Tongue (tissue), 2 donors: Measurements from ENCODE around the gene CEMP1. TPM values are rescaled to one million over a fixed set of nuclear protein-coding genes. Genes with fewer than 3 reads are reported as not detected.

Experiments
- DNase-seq: peaks from one replicate; pipeline ENCODE4 v3.0.0-alpha.2; 2015
- total RNA-seq: library from RNA; depleted of rRNA; stranded (reverse); fragments of >200 nt; gene quantifications from one replicate; pipeline ENCODE4 v1.2.3, GENCODE V29; 2014

The CEMP1 gene
- total RNA-seq, 1 donor from 2014 or later: 0.72 TPM

DNA sequence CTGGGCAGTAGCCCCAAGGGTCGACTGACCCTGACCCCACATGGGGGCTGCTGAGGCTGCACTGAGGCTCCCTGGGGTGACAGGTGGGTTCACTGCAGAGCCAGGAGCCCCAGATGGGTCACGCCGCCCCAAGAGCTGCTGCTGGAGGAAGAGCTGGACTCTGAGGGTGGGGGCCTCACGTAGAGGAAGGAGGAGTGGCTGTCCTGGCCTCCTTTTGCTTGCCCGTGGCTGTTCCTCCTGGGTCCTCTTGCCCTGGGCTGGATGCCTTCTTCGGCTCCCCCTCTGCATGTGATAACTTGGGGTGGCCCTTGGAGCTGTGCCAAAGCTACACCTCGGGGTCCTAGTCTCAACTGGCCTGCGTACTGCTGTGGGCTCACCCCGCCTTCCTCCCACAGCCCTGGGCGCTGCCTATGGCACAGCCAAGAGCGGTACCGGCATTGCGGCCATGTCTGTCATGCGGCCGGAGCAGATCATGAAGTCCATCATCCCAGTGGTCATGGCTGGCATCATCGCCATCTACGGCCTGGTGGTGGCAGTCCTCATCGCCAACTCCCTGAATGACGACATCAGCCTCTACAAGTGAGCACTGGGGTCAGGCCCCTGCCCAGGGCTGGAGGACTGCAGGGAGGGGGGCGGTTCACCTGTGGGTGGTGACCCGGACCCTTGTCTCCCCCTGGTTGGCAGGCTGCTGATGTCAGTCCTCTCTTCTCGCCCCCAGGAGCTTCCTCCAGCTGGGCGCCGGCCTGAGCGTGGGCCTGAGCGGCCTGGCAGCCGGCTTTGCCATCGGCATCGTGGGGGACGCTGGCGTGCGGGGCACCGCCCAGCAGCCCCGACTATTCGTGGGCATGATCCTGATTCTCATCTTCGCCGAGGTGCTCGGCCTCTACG is 12.1 kb downstream of the CEMP1 start:
- no peak for DNase-seq

DNA sequence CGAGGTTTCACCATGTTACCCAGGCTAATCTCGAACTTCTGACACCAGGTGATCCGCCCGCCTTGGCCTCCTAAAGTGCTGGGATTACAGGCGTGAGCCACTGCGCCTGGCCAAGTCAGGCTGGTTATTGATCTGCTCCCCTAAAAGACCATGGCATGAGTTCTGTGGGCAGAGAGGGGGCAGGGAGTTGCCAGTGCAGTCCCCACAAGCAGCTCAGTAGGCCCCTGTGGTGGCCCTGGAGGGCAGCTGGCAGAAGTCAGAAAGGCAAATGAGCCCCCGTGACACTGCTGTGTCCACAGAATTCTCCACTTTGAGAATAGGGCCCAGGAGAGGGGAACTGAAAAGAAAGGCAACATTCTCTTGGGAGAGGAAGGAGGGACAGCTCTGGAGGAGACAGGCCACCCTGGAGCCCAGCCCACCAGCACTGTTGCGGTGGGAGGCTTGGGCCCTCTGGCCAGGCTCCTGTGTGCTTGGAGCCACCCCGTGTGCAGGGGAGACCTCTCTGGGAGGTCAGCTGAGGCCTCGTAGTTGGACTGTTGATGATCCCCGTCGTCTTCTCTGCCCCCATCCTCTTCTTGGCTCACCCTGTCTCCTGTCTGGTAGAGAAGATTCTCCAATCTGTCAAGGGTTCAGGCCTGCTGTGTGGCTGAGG is 13.1 kb downstream of the CEMP1 start:
- no peak for DNase-seq

DNA sequence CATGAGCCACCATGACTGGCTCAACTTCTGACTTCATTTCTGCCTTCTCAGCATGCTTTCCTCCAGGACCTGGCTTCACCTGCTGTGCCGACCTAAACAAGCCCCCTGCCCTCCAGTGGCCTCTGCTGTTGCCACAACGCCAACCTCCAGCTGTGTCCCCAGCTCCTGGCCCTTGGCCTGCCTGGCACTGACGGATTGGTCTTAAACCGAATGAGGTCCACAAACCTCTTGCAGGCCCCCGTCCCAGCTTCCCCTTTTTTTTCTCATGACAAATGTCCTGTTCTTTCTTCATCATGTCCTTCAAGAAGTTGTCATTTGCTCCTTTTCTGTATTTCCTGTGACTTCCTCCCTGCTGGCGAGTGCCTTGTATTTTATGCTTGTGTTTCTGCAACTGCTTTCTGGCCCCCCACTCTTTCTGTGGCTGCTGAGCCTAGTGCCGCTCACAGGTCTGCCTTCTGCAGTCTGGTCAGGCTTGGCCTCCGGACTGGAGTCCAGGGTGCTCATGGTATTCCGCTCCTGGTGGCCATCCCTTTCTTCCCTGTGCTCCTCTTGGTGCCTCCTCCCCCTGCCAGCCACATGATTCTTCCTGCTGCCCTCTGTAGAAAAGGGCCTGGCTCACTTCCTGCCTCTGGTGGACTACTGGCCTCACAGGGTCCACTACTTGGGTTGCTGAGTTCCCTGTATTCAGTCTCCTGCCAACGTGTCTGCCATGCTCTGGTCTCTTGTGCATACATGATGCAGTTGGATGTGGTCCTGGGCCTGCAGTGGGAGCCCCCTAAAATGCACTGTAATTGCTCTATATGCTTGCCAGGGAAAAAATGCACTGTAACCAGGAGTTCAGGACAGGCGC is 14.6 kb downstream of the CEMP1 start:
- DNase-seq: no peak

DNA sequence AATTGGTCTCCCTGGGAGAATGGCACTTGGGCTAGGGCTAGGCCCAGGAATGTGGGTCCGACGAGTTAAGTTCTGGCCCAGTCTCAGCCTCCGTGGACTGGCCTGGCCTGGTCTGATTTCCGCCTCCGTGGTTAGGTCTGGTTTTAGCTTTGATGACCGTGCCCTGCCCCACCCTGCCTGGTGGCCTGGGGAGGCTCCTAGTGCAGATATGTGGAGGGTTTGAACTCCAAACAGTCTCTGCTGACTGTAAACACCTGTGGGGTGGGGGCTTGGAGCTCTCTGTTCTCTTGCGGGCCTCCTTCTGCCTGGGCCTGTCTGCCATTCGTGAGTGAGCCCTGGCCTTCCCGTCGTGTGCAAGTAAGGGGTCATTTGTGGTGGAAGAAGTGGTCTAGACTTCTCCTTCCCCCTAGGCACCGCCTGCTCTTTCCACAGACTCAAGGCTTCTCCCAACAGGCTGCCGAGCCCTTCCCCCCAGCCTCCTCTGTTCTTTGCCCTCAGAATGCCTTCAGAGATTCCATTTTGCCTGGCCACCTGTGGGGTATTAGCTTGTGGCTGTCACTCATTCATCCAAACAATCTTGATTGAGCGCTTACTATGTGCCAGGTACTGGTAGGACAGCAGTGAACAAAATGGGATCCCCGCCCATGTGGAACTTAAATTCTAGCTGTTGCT is 15.9 kb downstream of the CEMP1 start:
- DNase-seq: no peak

DNA sequence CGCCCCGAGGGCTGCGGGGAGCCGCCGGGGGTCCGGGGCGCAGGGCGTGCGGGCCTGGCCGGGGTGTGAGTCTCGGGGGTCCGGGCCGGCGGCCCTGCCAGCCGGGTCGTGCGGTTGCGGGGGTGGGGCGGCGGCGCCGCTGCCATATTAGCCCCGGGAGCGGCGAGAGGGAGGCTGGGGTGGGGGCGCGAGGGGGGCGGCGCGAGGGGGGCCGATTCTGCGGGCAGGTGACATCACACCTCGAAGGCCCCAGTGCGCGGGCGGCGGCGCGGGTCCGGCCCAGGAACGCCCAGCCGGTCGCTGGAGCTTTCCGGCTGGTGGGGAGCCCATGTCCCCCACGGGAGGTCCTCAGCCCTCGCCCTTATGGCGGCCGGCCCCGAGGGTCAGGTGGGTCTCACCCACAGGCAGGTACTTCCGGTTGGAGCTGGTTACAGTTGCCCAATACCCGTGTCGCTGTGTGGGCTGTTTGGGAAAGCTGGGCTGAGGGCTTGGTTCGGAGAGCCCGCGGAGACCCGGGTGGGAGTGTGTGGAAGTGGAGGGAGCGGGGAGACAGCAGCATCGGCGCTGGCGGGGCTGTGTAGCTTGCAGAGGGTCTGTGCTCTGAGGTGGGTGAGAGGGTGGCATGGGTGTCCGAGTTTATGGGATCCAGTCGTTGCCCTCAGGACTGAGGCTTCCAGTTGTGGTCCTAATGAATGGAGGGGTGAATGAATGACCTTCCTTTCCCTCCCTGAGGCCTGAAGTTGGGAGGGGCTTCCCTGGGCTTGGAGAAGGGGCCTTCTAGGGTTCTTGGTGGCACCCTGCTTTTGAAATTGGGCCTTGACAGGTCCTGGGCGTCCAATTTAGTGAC is 16.7 kb downstream of the CEMP1 start:
- DNase-seq: no peak

DNA sequence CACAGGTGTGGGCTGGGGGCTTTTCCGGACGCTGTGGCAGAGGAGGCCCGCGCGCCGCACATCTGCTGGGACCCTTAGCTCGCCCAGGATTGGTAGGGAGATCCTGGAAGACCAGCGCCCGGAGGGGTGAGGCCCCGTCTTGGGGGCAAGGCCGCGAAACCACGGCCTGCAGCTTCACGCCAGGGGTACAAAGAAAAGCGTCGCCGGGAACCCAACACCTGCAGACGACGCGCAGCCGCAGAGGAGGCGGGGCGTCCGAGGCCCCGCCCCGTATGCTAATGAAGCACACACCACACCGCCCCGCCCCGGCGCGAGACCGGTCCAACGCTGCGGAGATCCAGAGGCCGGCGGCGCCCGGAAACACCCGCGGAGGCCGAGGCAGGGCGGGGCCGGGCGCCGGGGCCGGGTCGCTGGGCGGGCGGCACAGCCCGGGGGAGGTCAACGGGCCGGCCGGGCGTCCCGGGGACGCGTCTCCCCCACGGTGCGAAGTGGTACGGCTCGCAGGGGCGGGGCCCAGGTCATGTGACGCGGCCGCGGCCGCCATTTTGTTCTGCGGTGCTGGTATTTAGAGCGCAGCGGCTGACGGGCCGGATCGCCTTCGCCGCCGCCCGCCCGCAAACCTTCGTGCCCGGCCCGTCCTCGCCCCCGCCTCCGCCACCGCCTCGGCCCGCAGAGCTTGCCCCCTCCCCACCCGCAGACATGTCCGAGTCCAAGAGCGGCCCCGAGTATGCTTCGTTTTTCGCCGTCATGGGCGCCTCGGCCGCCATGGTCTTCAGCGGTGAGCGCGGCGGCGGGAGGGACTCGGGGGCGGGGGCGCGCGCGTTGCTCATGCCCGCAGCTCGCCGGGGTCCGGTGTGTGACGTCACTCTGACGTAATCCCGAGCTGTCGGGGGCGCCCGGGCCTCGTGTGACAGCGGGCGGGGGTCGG is 17.5 kb downstream of the CEMP1 start, which contains the start of gene ATP6V0C:
Gene ATP6V0C (plus strand): TSS at position 548 of the 928 bp plus-strand sequence. CDS start 152 bp downstream, at position 700.
- DNase-seq: peak; percentile 96

DNA sequence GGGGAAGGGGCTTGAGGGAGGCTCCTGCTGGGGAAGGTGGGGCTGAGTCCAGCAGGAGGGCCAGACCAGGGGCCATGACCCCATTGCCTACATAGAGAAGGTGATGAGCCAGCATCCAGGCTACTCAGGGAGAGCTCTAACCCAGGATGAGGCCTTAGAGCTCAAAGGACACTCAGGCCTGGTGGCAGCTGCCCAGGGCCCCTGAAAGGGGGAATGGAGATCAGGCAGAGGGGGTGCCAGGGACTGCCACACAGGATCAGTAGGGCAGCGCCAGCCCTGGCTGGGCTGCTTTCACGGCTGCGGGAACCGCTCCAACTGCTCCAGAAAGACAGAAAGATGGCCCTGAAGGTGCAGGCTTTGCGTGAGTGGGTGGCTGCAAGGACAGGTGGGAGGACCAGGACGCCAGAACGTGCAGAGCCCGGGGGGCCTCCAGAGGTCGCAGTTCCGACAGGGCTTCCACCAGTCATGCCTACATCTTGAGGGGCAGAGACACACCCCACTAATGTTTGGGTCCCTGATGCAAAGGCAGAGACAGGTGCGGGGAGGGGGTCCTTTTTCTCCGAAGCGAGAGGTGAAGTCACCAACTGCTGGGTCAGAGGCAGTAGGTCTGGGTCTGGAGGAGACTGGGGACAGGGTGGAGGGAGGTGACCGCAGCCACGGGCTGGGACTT is 18.3 kb downstream of the CEMP1 start:
- DNase-seq: peak; percentile 40

DNA sequence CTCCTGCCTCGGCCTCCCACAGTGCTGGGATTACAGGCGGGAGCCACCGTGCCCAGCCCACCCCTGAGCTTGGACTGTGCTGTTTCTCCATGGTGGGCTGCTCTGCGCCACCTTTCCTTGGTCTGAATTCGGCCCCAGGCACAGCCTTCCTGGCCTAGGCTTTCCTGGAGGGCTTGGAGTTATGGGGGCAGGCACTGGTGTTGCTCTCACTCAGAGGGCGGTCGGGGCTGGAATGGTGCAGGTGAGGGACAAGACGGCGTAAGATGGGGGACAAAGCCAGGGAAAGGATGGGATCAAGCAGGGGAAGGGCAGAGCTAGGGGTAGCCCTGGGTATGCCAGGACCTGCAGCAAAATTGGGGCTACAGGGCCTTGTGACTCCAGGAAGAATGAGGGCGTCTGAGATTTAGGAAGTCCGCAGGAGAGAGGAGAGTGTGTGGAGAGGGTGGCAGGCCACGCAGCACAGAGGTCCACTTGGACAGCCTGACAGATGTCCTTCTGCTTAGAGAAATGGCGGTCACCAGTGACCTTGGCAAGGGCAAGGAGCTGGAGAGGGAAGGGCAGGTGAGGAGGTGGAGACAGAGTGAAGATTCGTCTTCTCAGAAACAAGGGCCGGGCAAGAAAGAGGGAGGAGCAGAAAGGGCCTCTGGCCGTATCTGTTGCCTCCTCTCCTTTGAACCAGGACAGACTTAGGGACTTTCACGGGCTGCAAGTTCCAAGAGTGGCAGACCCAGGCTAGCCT is 19.0 kb downstream of the CEMP1 start:
- no peak for DNase-seq

DNA sequence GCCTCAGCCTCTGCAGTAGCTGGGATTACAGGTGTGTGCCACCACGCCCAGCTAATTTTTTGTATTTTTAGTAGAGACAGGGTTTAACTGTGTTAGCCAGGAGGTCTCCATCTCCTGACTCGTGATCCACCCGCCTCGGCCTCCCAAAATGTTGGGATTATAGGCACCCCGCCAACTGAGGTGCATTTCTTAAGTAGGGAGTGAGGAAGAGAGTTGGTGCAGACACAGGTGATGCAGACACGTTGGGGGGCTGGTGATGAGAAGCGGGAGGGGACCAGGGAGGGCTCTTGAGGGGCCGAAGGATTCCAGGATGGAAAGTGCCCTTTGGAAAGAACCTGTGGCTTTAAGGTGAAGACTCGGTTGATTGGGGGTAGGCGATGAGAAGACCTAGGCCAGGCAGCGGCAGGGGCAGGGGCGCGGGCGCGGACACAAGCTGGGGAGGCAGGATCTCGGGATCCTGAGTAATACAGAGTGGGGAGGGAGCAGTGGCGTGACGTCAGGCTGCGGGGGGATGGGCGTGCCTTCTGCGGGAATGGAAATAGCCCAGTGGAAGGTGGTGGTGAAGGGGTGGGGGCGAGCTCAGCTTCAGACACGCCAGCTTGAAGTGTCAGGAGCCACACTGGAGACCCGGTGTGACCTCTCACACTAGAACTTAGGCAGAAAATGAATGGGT is 19.9 kb downstream of the CEMP1 start:
- peak; percentile 48 for DNase-seq

DNA sequence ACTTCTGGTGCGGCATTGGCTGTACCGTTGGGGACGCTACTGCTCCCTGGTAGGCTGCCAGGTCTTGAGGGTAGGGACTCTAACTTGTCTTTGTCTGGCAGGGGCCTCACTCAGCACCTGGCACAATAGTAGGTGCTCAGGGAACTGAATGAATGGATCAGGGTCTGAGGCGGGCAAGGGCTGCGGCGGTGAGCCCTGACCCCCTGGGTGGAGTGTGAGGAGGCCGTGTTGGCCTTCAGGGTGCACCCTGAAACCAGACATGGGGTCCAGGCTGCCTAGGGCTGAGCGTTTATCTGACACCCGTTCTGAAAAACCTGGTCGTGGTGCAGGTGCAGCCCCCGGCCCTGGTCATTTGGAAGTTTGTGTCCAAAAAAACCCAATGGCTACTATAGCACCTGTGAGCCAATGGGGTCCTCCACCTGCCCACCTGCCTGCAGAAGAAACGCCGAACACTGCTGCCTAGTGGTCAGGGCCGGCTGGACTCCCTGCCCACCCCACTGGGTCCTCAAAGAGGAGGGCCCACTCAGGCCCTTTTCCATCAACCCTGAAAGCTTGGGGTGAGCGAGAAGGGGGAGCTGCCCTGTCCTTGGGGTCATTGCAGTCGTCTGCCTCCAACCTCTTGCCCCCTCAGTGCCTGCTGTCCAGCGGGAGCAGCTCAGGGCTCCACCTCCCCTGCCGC is 22.3 kb downstream of the CEMP1 start:
- no peak for DNase-seq

DNA sequence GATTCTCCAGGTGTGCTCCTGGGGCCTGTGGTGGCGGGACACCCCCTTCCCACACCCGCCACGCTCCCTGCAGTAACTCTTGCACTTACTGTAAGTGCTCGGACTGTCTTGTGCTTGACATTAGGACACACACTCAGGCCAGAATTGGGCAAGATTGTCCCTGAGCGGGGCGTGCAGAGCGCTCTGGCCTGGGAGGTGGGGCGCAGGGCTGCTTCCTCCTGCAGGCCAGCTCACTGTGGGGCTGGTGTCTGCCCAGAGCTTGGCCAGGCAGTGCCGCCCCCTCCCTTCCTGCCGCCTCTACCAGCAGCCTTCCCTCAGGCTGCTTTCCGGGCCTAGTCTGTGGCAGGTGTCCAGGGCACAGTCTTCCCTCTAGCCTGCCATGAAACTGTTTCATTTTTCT is 23.5 kb downstream of the CEMP1 start:
- DNase-seq: no peak

DNA sequence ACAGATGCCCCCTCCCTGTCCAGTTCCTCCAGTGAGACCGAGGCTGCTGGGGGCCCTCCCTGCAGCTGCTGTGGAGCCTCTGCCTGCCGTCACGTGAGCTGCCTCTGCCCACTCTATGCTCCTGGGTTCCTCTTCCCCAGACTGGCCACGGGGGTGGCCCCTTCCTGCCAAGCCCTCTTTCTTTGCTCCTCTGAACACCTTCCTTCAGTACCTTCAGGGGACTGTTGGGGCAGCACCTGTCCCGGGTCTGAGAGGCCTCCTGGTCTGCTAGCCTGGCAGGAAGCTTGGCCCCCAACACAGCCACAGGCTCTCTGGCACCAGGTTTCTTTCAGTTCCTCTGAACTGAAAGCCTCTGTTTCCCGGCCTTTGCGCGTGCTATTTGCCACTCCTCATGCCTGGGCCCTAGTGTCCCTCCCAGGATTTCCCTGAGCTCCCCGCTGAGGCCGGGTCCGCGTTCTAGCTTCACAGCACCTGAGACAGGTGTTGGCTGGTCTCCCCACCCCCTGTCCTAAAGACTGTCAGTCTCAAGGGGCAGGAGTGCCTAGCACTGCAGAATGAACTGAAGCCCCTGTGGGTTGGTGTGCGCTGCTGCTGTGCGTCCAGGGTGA is 24.1 kb downstream of the CEMP1 start:
- DNase-seq: no peak

DNA sequence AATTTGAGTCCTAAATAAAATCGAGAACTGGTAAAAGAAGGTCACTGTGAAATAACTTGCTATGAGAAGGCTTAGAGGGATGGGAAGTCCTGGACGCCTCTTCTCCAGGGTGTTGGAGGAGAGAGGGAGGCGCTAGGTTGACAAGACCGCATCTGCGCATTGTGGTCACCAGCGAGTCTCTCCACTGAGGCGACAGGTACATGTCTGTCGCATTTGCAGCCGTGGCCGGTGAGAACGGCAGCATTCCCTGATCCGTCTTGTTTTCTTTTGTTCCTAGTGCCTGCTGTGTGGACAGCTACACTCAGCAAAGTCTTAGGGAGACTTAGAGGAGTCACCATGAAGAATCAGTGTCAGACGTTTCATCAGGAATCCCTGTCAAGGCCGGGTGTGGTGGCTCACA is 25.5 kb downstream of the CEMP1 start:
- no peak for DNase-seq

DNA sequence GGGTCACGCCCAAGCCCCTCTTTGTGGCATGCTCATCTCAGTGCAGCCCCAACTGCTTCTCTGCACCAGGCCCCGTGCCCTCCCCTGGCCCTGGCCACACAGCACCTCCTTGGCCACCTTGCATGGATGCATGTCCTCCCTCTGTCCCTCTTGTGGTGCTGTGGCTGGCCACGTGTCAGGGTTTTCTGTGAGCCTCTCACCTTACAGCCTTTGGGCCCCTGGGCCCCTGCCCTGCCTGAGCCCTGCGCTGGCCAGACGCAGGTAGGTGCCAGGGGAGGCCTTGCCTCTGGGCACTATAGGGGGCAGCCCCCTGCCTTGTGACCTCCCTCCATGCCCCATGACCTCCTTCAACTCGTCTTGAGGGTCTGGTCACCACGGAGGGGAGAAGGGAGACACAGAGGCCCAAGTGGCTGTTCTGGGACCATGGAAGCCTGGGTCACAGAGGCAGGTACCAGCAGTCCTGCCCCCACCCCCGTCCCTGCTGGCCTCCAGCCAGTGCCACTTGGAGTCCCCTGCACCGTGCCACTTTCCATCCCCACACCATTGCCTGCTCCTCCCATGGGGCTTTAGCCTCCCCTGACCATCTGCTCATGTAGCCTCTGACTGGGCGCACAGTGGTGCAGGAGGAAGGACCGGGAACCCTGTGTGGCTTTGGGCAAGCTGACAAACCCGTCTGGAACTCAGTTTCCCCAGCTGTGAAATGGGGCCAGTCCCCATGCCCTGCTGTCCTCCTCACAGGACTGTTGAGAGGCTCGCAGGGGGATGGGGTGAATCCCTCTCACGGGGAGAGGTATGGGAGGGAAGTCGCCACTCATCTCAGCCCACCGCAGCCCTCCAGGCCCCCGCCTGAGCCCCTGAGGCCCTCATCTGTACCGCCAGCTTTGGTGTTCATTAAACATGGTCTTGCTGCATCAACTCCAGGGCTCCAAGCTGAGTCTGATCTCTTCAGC is 29.0 kb downstream of the CEMP1 start:
- DNase-seq: no peak

DNA sequence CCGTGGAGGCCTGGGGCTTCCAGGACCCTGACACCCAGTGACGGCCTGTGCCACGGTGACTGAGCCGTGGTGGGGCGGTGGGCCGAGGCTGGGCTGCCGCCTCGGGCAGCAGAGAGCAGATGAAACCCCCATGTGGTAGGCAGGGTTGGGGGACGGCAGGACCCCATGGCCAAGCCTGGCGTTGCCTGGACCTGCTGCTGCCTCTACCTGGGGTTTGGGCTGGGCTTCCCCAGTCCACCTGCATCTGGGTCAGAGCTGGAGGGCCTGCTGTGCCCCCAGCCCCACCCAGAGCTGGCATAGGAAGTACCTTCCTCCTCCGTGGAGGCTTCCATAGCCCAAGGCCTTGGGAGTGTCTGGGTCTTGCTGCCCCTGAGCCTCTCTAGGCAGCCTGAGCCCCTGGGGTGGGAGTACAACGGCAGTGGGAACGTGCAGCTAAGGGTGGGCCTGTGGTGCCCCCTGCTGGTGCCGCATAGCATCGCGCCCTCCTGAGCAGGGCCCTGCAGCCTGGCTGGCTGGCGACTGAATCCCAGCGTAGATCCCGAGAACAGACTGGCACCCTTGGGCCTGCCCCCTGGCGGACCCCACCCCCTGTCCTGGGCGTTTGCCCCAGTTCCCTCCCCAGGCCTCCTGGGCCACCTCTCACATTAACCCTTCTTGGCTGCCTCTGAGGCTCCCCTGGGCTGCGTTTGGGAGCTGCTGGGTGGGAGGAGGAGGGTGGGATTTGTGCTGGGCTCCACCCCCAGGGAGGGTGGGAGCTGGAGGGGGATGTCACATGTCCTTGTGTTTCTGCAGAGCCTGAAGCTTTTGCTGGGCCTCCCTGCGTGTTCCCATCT is 30.1 kb downstream of the CEMP1 start:
- DNase-seq: peak; percentile 93
